Measurements from ENCODE around the gene EIF1AD. TPM values are rescaled to one million over a fixed set of nuclear protein-coding genes. Genes with fewer than 3 reads are reported as not detected.
"Not testable (repeated sequence)": the region's sequence is repeated elsewhere in the genome, so short reads cannot be mapped to it uniquely, and the experiment has no call there.

EIF1AD gene
- total RNA-seq, 2 donors from 2014 or later: 47.5 to 86.8 TPM

DNA sequence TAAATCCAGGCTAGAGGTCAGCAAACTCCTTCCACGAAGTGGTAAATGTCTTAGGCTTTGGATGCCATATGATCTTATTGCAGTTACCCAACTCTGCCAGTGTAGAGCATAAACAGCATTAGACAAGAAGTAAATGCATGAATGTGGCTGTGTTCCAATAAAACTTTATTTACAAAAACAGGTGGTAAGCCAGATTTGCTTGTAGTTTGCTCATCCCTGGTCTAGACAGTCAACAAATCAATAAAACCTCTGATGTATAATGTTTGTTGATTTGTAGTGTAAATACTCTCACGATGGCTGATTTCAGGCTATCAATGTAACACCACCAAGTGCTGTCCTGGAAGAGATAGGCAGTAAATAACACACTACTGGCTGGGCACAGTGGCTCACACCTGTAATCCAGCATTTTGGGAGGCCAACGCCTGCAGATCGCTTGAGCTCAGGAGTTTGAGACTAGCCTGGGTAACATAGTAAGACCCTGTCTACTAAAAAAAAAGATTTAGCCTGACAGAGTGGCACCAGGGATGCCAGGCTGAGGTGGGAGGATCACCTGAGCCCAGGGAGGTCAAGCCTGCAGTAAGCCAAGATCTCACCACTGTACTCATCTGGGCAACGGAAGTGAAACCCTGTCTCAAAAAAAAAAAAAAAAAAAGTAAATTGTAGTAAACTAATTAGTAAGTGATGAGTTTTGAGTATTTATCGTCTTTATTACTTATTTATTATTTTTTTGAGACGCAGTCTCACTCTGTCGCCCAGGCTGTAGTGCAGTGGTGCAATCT, 31.2 kb upstream of the EIF1AD start:
- Mint-ChIP-seq H3K9me3 (no peaks in the 10 kb centered on the region), H3K36me3 (no peaks in the 10 kb centered on the region), H3K27ac (no peak overlapping the region)
- DNase-seq (ENCODE audit: low spot score in 2 of 2) (no peak), ATAC-seq (no peak)

DNA sequence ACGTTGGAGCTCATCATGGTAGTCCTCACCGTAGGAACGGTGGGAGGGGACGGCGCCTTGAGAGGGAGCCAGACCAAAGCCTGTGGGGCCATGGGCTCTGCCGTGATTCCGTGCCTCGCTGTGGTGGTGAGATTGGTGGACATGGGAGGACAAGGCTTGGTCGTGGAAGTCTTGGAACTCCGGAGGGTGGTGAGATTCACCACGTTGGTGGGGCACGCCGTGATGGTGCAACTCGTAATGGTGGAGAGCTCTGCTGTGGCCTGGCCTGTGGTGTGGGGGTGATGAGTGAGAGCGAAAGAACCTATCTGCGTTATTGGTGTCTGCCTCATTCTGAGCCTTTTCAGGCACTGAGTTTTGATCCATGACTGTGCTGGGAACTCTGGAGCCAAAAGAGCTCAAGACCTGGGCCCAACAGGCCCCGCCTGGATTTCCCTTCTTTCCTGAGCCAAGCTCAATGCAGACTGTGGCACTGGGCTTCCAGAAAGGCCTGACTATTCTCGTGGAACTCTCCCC, 24.1 kb upstream of the EIF1AD start, which contains the start of gene CATSPER1:
CATSPER1 (minus strand) TSS at position 463 of the 513 bp plus-strand sequence; CDS start at position 363, 100 bp downstream.
- no peaks in the 10 kb centered on the region for H3K9me3 Mint-ChIP-seq
- H3K27ac Mint-ChIP-seq: no peak within 1 kb of the TSS
- no peaks in the 10 kb centered on the region for H3K36me3 Mint-ChIP-seq
- DNase-seq (ENCODE audit: low spot score in 2 of 2) (no peak), ATAC-seq (no peak)

DNA sequence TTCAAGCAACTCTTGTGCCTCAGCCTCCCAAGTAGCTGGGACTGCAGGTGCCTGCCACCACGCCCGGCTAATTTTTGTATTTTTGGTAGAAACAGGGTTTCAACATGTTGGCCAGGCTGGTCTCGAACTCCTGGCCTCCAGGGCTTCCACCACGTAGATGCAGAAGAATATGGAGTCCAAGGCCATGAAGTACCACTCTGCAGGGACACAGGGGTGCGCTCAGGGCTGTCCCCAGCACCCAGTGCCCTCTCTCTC, 21.2 kb upstream of the EIF1AD start:
- not testable (repeated sequence) for H3K27ac Mint-ChIP-seq; ATAC-seq; H3K9me3 Mint-ChIP-seq; H3K36me3 Mint-ChIP-seq; DNase-seq (ENCODE audit: low spot score in 2 of 2)

DNA sequence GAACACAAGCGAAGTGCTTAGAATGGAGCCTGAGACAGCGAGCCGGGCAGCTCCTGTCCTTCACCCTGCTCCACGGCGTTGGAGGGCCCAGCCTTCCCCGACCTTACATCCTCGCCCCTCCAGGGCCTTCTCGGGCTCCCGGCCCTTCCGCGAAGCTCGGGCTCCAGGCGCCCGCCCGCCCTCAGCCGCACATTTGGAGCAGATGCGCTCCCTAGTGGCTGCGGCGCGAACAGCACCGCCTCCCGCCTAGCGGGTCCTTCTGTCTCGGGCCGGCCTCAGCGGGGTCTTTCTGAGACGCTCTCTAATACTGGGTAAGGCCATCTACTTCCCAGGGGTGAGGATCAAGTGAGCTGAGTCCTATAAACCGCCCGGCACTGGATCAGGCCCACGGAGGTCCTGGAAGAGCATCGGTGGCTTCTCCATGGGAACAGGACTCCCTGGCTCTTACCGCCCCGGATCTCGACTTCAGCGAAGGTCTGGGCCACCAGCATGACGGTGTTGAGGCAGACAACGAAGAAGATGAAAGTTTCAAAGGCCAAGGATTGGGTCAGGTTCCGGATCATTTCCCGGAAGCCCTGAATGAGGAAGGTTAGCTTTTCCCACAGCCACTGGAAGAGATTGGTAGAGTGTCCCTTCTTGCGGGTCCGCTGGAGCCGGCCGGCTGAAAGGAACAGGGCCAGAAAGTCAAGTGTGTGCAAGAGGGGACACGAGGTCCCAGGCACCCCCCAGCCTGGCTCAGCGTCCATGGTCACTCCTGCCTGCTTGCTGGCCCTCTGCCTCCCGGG, 20.6 kb upstream of the EIF1AD start:
- H3K9me3 Mint-ChIP-seq: no peaks in the 10 kb centered on the region
- no peaks in the 10 kb centered on the region for H3K36me3 Mint-ChIP-seq
- peak; percentile 86 to 92 for ATAC-seq
- H3K27ac Mint-ChIP-seq: no peak overlapping the region
- peak; percentile 81 to 95 for DNase-seq (ENCODE audit: low spot score in 2 of 2)

DNA sequence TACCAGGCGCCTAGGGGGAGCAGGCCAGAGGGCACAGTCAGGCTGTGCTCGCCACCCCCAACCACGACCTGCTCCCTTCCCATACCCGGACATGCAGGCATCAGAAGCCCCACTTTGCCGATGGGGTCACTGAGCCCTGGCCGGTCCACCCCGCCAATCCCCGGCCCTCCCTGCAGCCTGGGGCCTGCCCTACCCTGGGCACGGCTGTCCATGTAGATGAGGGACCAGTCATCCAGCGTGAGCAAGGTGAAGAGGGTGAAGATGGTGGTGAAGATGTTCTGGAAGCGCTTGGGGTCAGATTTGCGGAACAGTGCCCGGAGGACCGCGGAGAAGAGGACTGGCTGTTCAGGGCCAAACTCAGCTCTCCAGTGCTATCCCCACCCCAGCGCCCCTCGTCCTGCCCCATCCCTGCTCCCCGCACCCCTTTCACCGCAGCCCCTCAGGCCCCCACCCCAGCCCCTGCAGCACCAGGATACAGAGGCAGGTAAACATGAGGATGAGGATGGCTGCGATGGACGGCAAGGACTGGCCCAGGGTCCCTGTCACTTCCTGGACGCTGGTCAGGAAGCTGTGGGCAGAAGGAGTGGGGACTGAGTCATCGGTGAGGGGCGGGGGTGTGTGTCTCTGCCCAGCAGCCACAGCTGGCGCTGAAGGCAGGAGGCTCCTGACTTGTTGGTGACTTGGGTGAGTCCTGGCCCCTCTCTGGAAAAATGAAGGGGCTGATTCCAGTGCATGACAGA, 18.8 kb upstream of the EIF1AD start:
- Mint-ChIP-seq H3K27ac (peak overlapping the region in 1 of 2 donors; percentile 67), H3K36me3 (no peaks in the 10 kb centered on the region), H3K9me3 (no peaks in the 10 kb centered on the region)
- peak in 1 of 2 donors; percentile 74 for ATAC-seq
- no peak for DNase-seq (ENCODE audit: low spot score in 2 of 2)

DNA sequence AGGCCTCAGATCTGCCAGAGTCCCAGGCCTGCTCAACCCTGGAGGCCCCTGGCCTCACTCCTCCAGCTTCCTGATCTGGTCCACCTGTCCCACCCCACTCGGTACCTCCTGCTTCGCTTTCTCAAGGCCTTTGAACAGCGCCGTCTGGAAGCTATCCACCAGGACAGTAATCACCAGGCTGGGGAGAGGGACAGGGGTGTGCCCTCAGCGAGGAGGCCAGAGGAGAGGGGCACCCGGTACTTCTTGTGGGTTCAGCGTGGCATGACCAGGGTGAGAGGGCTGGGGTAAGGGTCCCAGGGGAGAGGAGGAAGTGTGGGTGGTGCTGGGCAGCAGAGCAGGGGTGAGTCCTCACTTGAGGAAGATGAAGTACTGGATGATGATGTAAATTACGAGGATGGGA, 18.3 kb upstream of the EIF1AD start:
- Mint-ChIP-seq H3K27ac (peak overlapping the region in 1 of 2 donors; percentile 67), H3K36me3 (no peaks in the 10 kb centered on the region), H3K9me3 (no peaks in the 10 kb centered on the region)
- ATAC-seq: no peak
- DNase-seq (ENCODE audit: low spot score in 2 of 2): no peak

DNA sequence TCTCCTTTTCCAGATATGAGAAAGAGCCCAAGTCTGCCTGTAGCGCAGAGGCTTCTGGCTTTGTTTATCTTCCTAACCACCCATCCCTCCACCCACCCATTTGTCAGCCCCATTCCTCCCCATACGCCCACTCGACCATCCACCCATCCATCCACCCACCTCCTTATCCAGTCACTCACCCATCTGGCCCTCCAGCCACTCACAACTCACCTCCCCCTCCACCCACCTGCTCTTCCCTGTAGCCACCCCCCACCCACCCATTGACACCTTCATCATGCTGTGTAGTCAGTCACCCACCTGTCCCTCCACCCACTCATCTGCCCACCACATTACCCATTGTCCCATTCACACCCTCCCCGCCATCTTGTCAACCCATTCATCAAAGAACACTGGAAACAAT, 15.4 kb upstream of the EIF1AD start:
- DNase-seq (ENCODE audit: low spot score in 2 of 2) (no peak), ATAC-seq (no peak)
- no peaks in the 10 kb centered on the region for H3K36me3 Mint-ChIP-seq
- no peak overlapping the region for H3K27ac Mint-ChIP-seq
- H3K9me3 Mint-ChIP-seq: no peaks in the 10 kb centered on the region

DNA sequence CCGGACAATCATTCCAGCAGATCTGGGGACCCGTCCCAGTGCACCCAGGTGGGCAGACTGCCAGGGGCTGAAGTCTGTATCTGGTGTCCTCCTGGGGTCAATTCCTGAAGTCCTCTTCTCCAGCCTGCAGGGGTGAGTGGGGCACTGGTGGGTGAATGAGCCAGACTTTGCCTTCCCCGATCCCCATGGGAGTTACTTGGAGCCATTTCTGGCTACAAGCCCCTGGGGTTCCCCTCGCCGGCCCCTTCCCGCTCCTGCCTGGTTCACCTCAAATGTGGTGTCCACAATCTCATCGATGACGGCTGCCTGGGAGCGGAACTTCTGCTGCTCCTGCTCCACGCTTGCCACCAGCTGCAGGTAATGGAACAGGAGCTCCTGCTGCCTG, 14.8 kb upstream of the EIF1AD start:
- no peak overlapping the region for H3K27ac Mint-ChIP-seq
- no peaks in the 10 kb centered on the region for H3K9me3 Mint-ChIP-seq
- DNase-seq (ENCODE audit: low spot score in 2 of 2) (no peak), ATAC-seq (no peak)
- H3K36me3 Mint-ChIP-seq: no peaks in the 10 kb centered on the region

DNA sequence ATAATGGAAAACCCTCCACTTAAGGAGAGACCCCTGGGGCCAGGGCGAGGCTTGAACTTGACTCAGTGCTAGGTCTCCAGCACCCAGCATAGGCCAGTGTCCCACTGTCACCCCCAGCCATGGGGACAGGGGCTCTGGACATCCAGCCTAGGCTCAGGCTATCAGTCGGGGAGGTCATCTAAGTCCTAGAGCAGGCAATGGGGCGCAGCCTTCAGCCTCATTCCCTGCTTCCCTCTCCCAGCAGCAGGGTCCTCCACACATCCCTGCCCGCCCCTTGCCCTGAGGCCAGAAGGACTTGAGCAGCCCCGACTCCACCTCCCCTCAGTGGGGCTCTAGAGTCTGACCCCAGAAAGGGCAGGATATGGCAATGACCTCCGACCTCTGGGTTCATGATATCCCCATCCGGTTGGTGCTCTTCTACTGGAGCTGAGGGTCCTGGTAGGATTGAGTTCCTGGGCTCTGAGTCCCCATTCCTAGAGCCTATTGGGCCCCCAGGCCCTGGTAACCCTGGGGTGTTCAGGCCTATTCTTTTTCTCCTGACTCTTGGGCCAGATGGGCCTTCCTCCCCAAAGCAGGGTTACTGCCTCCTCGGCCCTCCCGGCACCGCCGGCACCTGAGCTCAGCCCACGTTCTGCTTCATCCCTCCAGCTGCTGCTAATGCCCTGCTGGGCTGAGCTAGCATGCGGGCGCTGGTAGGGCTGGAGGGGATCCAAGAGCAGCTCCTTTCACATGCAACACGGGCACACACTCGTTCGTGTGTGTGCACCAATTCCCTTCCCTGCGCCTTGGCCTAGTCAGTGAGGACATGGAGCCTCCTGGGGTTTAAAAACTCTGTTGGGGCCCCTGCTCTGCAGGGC, 14.2 kb upstream of the EIF1AD start:
- H3K9me3 Mint-ChIP-seq: no peaks in the 10 kb centered on the region
- no peak overlapping the region for H3K27ac Mint-ChIP-seq
- no peak for ATAC-seq

DNA sequence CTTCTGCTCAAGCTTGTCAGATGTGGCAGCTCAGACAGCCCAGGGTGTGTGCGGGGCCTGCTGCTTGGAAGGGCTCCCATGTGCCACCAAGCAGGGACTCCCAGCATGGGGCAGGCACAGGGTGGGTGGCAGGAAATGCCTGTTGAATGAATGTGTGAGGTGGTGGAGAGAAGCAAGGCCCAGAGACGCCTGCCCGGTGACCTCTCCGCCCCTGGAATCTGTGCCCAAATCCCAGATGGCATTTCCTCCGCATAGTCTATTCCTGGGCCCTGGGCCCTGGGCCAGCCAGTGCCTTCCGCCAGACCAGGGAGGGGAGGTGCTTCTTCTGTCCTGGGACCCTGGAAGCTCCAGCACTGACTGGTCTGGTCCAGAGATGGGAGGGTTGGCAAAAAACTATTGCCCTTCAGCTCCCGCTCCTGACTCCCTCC, 13.5 kb upstream of the EIF1AD start:
- H3K36me3 Mint-ChIP-seq: no peaks in the 10 kb centered on the region

More for the DNA sequence above, 14.2 kb upstream of the EIF1AD start:
- DNase-seq (ENCODE audit: low spot score in 2 of 2): no peak
- no peaks in the 10 kb centered on the region for H3K36me3 Mint-ChIP-seq

DNA sequence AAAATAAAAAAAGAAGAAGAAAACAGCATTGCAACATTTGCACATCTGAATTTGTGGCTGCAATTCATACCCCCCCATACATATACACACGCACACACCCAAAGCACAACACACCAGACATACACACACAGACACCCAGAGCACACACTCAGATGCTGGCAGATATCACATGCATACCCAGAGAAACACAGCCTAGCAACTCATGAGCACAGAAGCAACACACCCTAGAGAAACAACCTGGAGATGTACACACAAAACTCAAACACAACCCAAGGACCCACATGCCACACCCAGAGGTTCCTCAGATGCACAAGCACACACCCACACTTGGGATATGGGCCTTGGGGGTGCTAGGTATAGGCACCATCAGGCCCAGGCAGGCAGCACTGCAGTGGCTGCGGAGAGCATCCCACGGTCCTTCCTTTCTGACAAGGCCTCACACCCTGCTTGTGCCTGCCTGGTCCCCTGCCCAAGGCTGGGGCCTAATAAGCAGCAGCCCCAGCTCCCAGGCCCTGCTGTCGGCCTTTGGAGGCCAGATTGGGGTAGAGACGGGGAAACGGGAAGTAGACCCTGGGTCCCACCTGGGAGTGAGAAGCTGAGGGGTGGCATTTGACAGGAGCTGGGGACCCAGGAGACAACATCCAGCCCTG, 13.0 kb upstream of the EIF1AD start:
- Mint-ChIP-seq H3K36me3 (no peaks in the 10 kb centered on the region), H3K27ac (no peak overlapping the region), H3K9me3 (no peaks in the 10 kb centered on the region)
- ATAC-seq (no peak), DNase-seq (ENCODE audit: low spot score in 2 of 2) (no peak)

More for the DNA sequence above, 13.5 kb upstream of the EIF1AD start:
- no peak for ATAC-seq
- no peak for DNase-seq (ENCODE audit: low spot score in 2 of 2)
- Mint-ChIP-seq H3K27ac (no peak overlapping the region), H3K9me3 (no peaks in the 10 kb centered on the region)

DNA sequence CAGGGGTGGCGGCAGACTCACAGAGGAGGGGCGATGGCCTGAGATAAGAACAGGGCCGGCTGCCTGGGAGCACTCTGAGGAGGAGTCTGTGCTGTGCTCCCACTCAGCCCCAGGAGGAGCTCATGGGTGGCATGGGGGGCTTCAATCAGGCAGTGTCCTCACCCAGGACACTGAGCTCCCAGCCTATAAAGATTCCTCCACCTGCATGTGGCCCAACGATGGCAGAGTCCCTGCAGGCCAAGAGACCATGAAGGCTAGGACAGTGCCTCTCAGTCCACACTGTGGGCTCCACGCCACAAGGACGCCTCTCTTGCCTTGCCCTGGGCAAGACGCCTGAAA, 11.8 kb upstream of the EIF1AD start:
- Mint-ChIP-seq H3K27ac (no peak overlapping the region), H3K9me3 (no peaks in the 10 kb centered on the region), H3K36me3 (no peaks in the 10 kb centered on the region)
- ATAC-seq: no peak
- no peak for DNase-seq (ENCODE audit: low spot score in 2 of 2)

DNA sequence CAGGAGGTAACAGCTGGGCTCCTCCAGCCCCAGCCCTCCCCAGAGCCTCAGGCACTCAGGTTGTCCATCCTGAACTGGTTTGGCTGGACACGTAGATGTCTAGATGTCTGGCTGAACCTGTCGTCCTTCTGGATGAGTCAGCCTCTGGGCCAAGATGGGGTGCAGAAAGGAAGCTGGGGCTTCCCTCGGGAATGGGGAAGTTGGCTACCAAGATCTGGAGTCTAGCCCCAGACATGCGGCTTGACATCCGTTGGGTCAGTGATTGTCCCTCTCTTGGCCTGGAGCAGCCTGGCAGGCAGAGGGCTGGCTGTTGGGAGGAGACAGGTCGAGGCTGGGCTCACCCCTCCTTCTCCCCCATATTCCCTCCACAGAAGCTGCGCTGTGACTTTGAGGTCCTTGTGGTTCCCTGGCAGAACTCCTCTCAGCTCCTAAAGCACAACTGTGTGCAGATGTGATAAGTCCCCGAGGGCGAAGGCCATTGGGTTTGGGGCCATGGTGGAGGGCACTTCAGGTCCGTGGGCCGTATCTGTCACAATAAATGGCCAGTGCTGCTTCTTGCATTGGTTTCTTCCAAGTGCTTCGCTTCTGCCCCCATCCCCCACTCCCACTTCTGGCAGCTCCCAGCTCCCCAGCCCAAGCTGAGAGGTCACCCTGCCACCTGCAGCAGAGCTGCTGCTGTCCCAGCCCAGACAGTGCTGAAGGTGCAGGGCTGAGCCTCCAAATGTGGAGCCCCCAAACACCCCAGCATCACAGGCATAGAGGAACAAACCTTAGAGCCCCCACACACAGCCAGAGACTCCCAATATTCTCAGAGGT, 11.2 kb upstream of the EIF1AD start:
- ATAC-seq (no peak), DNase-seq (ENCODE audit: low spot score in 2 of 2) (no peak)
- Mint-ChIP-seq H3K36me3 (no peaks in the 10 kb centered on the region), H3K27ac (no peak overlapping the region), H3K9me3 (no peaks in the 10 kb centered on the region)

DNA sequence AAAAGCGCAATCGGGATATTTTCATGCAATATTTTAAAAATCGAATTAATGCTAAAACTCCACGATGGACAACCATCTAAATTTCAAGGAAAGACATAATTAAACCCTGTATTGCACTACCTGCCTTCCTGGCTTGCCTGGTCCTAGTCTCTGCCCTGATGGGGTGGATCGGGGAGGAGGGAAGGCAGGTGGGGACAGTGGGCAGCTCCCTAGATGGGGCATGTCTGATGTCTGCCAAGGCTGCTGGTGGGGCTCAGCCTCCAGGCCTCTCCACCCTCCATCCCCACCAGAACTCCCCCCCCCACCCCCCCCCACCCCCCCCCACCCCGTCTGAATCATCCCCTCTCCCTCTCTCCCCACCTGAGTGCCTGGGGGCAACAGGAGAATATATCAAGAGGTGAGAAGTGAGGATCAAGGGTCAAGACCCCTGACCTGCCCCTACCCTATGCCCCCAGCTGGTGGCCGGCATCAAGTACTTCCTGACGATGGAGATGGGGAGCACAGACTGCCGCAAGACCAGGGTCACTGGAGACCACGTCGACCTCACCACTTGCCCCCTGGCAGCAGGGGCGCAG, 10.5 kb upstream of the EIF1AD start:
- no peak for DNase-seq (ENCODE audit: low spot score in 2 of 2)
- H3K27ac Mint-ChIP-seq: no peak overlapping the region
- ATAC-seq: no peak
- no peaks in the 10 kb centered on the region for H3K9me3 Mint-ChIP-seq
- H3K36me3 Mint-ChIP-seq: no peaks in the 10 kb centered on the region

DNA sequence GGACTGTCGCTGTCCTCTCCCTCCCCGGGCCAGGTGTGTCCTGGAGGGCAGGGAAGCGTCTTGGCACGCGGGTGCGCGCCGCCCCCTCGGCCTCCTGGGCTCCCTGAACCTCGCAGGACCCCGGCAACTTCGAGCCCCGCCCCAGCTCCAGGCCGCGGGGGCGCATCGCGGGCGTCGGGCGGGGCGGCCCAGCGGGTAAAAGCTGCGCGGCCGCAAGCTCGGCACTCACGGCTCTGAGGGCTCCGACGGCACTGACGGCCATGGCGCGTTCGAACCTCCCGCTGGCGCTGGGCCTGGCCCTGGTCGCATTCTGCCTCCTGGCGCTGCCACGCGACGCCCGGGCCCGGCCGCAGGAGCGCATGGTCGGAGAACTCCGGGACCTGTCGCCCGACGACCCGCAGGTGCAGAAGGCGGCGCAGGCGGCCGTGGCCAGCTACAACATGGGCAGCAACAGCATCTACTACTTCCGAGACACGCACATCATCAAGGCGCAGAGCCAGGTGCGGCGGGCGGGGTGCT, 9.9 kb upstream of the EIF1AD start, which contains the start of gene CST6:
CST6 (plus strand) TSS at position 224 of the 519 bp plus-strand sequence; CDS start at position 261, 37 bp downstream.
- no peaks in the 10 kb centered on the region for H3K9me3 Mint-ChIP-seq
- H3K27ac Mint-ChIP-seq: no peak within 1 kb of the TSS
- no peaks in the 10 kb centered on the region for H3K36me3 Mint-ChIP-seq
- DNase-seq (ENCODE audit: low spot score in 2 of 2) (no peak), ATAC-seq (peak in 1 of 2 donors; percentile 25)
